GM10248 (cell line): Measurements from ENCODE around the gene ZBTB24.

Experiments
- CTCF ChIA-PET: fragments of 300-600 bp; sonication (Branson Sonifier 250); formaldehyde crosslinking; extraction: SDS; loops from one replicate; lab custom pipeline; 2021; ENCODE audit warnings: antibody characterized with exemption; lab: Yijun Ruan, JAX
- POLR2A ChIA-PET: fragments of 350-650 bp; sonication (Branson Sonifier 250); formaldehyde crosslinking; extraction: SDS; loops from one replicate; lab custom pipeline; 2020; ENCODE audit warnings: antibody characterized with exemption; lab: Yijun Ruan, JAX
- DNase-seq: peaks from one replicate; pipeline ENCODE4 v3.0.0; 2012; ENCODE audit errors: extremely low spot score
- CTCF ChIP-seq: IDR thresholded peaks from 2 replicates; pipeline ENCODE4 v1.5.1; 2012; ENCODE audit warnings: mild to moderate bottlenecking, low read depth; ENCODE audit errors: extremely low read depth, missing control alignments, control extremely low read depth

The ZBTB24 gene

GRCh38 chr6:109446072-109446471, 36.9 kb downstream of the ZBTB24 start:
- no peak for DNase-seq
- ChIA-PET CTCF (interaction anchor here (0.7 to 3.3 kb wide), 4 partner anchors 8 to 62 kb away, joined by 3 to 19 read pairs (median 8); partner anchors contain the start of gene MICAL1), POLR2A (interaction anchor here (0.9 kb wide), 1 partner anchor 8 kb away, joined by 3 read pairs; no protein-coding TSS in a partner anchor)
- no peak for TF ChIP-seq CTCF

DNA sequence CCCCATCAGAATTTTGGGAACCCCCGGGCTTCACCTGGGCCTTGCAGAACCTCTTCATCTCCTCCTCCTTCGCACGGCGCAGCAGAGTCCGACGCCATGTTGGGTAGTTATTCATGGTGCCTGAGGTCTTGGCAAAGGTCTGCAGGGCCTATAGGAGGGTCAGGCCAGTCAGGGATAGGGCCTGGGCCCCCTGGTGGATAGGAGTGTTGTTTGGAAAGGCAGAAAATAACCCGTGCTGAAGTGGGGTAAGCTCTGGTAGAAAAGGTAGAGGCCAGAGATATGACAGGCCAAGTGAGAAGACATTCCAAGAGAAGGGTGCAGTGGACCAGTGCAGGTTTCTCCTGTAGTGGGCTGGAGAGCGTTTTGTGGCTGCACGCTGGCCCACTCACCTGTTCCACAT, 37.6 kb downstream of the ZBTB24 start:
- CTCF ChIA-PET, result interaction anchor here (1.3 to 3.3 kb wide), 5 partner anchors 9 to 257 kb away, joined by 4 to 19 read pairs (median 5); partner anchors contain the start of gene MICAL1
- no peak for TF ChIP-seq CTCF
- no peak for DNase-seq

DNA sequence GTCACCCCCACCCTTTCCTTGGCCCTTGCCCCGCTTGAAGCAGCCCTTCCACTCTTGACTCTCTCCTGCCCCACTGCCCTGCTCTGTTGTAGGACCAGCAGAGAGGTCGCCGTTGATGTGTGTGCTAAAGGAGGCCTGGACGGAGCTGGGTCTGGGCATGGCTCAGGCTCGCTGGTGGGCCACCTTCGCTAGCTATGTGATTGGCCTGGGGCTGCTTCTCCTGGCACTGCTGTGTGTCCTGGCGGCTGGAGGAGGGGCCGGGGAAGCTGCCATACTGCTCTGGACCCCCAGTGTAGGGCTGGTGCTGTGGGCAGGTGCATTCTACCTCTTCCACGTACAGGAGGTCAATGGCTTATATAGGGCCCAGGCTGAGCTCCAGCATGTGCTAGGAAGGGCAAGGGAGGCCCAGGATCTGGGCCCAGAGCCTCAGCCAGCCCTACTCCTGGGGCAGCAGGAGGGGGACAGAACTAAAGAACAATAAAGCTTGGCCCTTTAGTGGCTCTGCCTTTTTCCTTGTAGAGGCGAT, 39.5 kb downstream of the ZBTB24 start:
- no peak for TF ChIP-seq CTCF
- ChIA-PET CTCF (interaction anchor here (2.6 to 3.3 kb wide), 2 partner anchors 11 to 59 kb away, joined by 13 to 19 read pairs; partner anchors contain the start of gene MICAL1), POLR2A (interaction anchor here (1.6 kb wide), 1 partner anchor 70 kb away, joined by 3 read pairs; no protein-coding TSS in a partner anchor)
- no peak for DNase-seq

More for the DNA sequence above, 37.6 kb downstream of the ZBTB24 start:
- POLR2A ChIA-PET, result interaction anchor here (0.9 to 1.0 kb wide), 2 partner anchors 8 to 9 kb away, joined by 3 to 4 read pairs; no protein-coding TSS in a partner anchor

DNA sequence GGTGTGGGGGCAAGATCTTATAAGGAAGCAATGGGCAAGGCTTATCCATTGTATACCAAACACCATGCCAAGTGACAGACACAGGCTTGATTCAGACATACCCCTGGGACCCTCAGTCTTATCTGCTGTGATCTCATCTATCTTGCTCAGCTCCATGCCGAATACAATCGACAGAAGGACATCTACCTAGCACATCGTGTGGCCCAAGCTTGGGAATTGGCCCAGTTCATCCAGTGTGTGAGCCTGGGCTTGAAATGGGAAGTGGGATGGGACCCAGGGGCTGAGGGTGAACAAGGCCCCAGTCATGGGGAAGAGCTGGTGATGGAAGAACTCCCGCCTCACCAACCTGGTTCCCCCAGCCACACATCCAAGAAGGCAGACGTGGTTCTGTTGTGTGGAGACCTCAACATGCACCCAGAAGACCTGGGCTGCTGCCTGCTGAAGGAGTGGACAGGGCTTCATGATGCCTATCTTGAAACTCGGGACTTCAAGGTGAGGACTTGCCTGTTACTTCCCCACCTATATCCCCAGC, 40.6 kb downstream of the ZBTB24 start:
- TF ChIP-seq CTCF, result no peak
- POLR2A ChIA-PET, result interaction anchor here (1.1 to 1.6 kb wide), 2 partner anchors 60 to 69 kb away, joined by 3 read pairs; partner anchors contain the start of gene CD164
- CTCF ChIA-PET, result interaction anchor here (1.2 to 3.1 kb wide), 7 partner anchors 11 to 255 kb away, joined by 3 to 20 read pairs (median 10); partner anchors contain the start of gene MICAL1
- no peak for DNase-seq

DNA sequence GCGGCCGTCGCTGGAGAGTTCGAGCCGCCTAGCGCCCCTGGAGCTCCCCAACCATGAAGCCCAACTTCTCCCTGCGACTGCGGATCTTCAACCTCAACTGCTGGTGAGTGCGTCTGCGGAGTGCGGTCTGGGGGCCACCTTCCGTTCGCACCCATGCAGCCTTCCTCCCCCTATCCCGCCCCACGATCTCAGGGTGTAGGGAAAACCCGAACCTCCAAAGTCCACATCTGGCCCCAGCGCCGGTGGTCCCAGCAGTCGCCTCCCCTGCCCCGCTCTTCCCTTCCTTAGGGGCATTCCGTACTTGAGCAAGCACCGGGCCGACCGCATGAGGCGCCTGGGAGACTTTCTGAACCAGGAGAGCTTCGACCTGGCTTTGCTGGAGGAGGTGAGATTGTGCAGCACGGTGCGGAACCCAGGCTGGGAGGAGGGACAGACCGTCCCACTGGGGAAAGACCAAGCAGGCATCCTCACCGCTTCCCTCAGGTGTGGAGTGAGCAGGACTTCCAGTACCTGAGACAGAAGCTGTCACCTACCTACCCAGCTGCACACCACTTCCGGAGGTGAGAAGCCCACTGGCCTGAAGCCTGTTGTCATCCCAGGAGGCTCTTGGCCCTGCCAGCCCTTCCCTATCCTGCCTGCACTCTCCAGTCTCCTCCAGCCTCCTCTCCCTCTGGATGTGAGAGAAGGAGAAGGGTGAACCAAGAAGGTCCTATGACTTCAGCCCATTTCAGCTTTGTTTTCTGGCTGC, 41.8 kb downstream of the ZBTB24 start:
- POLR2A ChIA-PET, result interaction anchor here (0.6 to 1.1 kb wide), 3 partner anchors 8 to 59 kb away, joined by 3 read pairs; partner anchors contain the start of genes CD164 and MICAL1
- CTCF ChIA-PET, result interaction anchor here (1.0 to 3.1 kb wide), 12 partner anchors 8 to 1798 kb away, joined by 3 to 20 read pairs (median 6); partner anchors contain the start of gene MICAL1
- TF ChIP-seq CTCF, result no peak
- peak; percentile 44 for DNase-seq
